ENCODE results near the gene COG7.
"Not testable (repeated sequence)": the region's sequence is repeated elsewhere in the genome, so short reads cannot be mapped to it uniquely, and the experiment has no call there.

The COG7 gene

DNA sequence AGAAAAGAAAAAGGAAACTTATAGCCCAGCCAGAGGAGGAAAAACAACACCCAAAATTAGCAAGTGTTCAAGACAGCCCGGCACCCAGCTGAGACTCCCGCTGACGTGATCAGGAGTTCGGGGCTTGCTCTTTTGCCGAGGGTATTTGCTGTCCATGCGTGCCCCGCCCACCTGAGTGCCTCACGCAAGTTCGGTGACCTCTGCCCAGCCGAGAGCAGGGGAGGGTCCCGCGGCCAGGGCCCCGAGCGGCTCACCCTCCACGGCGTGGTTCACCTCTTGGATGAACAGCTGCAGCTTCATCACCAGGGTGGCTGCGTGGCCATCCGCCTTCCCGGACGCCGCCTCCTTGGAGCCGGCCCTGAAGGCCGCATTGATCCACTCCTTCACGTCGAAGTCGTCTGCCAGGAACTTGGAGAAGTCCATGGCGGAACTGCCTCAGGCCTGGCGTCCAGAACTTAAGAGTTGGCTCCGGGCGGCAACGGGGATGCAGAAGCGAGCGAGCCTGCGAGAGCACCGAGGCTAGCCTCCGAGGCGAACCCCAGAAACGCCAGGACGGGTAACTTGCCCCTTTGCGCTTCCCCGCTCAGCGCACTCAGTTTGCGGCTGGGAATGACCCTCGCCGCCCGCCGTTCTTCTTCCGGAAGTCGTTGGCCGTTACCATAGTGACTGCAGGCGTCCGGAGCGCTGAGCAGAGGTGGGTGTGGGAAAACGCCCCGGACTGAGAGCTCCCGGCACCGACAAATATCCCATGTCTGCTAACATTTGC, at the start of gene COG7:
Gene COG7 (minus strand): TSS at position 618 of the 766 bp plus-strand sequence. CDS start 195 bp downstream, at position 423.
- DNase-seq (ENCODE audit: low spot score): peak; percentile 92

DNA sequence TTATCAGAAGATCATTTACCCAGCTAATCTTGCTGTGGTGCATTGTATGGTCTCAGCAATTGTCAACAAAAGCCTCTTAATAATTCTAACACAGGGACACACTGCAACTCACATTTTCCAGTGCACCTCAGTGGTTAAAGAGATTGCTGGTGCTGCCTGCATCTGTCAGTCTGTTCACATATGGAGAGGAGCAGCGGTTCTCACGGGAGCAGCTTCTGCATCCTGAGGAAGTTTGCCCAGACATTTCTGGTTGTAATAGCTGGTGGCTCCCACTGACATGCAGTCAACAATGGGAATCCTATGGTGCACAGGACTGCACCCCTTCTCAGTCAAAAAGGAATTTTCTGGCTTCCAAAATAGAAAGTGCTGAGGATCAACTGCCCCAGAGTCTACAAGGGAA, 49.5 kb upstream of the COG7 start:
- no peak for DNase-seq (ENCODE audit: low spot score)

DNA sequence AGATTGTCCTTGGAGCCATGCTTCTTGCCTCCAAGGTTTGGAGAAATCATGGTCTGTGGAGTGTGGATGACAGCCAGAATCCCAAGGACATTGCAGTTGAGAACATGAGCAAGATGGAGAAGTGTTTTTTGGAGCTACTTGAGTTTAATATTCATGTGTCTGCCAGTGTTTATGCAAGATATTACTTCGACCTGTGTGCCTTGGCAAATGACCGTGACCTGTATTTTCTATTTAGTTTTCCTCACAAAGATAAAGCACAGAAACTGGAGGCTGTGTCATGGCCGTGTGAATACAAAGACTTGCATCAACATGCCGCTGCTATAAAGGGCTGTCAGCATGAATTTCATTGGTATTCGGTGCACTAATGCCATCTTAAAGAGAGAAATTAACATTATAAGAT, 48.3 kb upstream of the COG7 start:
- no peak for DNase-seq (ENCODE audit: low spot score)

DNA sequence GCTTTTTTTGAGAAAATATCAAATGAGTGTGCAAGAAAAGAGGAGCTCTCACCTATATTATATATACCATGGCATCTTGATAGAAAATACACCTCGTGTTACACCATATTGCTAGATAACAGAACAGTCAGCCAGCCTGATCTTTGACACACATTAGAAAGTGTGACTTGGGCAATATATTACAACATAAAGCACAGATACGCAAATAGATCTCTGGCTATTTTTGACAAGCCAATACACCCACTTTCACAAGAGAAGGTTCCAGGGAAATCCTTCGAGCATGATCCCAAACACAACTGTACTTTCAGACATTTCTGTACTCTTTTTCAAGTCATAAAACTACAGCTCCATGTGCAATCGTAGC, 47.9 kb upstream of the COG7 start:
- DNase-seq (ENCODE audit: low spot score): no peak

DNA sequence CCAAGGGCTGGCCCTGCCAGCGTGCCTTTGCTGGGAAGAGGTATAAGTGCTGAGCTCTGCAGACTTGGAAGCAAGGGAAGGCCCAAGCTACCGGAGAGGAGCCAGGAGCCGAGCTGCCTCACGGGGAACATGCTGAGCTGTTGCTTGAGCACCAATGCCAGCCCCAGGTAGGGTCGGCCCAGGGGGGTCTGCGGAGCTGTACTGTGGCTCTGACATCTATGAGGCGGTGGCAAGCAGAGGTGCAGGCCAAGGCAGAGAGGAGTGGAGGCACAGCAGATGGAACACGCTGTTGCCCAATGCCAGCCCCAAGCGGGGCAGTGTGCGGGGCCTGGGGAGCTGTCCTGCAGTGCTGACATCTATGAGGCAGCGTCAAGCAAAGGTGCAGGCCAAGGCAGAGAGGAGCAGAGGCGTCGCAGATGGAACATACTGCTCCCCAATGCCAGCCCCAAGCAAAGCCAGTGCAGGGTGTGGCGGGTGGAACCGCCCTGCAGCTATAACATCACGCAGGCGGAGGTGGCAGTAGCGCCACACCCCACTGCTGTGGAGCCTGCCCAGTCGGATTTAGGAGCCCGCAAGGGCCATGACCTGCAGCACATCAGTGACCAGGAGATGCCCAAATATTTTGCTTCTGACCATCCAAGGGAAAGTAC, 47.3 kb upstream of the COG7 start:
- DNase-seq (ENCODE audit: low spot score): no peak

DNA sequence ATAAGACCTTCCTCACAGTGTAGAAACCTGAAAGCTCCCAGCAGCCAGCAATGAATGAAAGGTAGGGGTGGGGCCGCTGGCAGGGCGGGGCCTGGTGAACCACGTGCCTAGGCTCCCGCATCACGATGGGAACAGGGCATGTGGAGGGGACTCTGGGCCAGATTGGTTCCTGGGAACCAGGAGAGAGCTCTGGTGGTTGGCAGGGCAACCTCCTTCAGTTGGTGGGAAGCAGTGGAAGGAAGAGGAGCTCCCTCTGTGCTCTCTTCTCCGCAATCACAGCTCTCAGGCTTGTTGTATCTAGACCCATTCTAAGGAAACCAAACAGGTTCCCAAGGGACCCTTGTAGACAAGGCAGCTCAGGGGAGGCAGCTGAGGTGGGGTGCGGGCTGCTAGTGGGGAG, 46.8 kb upstream of the COG7 start:
- no peak for DNase-seq (ENCODE audit: low spot score)

DNA sequence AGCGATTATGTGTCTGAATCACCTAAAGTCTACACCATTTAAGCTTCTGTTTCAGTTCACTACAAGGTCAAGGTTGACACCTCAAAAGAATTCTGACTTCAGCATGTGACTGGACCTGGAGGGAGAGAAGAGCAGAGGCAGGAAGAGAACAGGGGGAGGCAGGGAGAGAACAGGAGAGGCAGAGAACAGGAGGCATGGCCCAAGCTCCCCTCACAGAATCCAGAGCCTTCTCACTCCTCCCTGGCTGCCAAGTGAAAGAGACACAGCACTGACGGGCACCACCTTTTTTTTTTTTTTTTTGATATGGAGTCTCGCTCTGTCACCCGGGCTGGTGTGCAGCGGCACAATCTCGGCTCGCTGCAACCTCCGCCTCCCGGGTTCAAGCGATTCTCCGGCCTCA, 45.9 kb upstream of the COG7 start:
- DNase-seq (ENCODE audit: low spot score): no peak

DNA sequence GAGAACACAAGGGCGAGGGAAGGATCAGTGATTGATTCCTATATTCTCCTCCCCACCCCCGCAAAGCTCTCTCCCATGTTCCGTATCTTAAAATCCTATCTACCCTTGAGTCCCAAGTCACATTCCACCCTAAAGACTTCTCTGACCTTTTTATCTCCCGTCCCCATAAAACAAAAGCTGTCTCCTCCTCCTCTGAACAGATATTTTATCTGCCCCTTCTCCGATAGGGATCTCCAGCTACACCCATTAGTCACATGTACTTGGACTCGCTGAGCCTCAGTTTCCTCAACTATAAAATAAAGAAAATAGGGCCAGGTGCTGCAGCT, 44.5 kb upstream of the COG7 start:
- DNase-seq (ENCODE audit: low spot score): no peak

DNA sequence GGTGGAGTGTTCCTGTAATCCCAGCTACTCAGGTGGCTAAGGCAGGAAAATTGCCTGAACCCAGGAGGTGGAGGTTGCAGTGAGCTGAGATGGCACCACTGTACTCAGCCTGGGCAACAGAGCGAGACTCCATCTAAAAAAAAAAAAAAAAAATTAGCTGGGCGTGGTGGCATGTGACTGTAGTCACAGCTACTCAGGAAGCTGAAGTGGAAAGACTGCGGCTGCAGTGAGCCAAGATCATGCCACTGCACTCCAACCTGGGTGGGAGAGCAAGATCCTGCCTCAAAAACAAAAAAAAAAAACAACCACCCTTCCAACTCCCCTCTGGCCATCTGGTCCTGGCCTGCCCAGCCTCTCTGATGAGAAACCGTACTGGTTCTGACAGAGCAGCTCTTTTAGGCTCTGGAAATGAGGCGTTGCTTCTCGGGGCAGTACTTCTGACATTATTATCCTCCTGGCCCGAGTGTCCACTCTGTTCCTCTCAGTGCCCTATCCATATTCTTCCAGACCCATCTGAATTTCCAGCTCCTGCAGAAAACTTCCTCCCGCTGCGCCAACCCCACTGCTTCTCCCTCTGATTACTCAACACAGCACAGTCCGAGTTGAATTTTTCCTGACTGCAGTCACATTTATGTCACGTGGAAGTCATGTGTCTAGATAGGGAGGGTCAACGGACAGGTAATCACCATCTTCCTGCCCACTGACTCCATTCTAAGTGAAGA, 44.0 kb upstream of the COG7 start:
- DNase-seq (ENCODE audit: low spot score): peak; percentile 89

DNA sequence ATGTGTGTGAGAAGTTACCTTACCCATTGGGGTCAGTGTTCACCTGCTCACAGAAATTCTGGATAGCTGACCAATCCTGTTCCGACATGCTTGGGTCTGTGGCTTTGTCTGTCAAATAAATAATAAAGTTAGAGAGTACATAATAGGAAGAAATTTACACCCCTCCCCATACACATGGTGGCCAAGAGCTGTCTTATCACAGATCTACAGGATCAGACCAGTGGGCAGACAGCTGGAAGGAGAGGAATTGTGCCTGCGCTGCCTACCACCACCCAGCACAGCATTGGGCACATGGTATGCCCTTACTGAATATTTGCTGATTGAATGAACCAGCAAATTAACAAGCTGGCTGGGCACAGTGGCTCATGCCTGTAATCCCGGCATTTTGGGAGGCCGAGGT, 42.7 kb upstream of the COG7 start:
- DNase-seq (ENCODE audit: low spot score): no peak

DNA sequence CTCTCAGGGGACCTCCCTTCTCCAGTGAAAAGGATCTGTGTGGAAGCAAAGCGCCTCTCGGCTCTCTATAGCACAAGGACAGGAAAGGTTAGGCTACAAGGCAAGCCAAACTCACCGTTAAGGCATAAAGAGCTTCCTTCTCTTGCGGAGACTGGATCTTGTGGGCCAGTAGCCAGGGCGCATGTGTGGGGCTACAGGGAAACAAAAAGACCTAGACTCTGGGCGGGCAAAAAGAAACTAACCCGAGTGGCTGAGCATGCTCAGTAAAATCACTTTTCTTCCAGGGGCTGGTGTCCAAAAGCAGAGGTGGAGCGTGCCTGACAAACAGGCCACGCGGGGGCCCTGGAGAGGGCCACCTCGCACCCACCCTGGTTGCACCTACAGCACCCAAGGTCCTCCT, 41.2 kb upstream of the COG7 start:
- DNase-seq (ENCODE audit: low spot score): no peak

DNA sequence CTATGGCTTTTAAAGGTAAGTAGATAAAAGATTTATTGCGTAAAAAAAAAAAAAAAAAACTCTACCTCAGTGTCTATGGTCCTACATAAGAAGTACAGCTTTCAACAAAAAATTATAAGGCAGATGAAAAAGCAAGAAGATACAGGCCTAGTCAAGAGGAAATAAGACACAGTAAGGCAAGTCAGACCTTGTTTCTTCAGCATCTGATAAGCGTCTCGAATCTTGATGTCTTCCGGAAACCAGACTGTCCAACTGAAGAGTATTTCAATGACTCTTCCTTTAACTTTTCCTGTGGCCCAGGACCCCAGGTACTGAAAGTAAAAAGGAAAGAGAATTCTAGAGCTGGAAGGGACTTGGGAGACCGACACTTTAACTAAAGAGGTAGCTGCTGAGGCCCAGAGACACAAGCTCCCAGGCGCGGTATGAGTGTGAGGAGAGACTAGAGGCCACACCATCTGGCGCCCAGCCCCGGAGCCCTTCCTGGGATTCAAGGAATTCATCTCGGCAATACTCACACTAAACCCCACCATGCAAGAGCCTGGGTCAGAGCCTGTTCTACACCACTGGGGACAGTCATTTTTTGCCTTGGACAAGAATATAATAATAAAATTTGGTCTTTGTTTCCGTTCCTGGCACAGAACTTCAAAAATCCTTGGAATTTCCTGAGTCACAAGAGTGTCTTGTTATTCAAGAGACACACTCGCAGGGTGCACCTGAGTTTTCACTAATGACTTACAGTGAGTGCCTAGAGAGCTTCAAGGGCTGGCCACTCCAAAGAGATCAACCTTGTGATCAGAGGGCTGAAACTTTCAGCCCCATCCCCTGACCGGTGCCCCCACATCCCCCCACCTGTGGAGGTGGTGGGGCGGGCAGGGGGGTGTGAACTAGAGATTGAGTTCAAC, 38.8 kb upstream of the COG7 start:
- peak; percentile 45 for DNase-seq (ENCODE audit: low spot score)

DNA sequence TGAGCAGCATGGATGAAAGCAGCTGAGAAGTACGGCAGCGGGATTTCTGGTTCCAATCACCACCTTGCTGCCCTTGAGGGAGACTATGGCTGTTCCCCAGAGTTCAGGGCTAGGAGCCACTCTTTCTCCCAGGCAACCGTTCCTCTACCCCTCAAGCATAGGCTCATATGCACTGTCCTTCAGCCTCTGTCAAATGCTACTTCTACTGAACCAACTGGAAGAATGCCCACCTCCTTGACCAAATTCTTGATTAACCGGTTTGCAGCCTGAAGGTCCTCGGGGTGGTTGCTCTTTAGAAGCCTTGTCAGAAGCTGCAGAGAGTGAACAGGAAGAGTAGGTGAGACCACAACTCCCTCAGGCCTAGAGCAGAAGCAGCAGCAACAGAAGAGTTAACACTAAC, 33.5 kb upstream of the COG7 start:
- DNase-seq (ENCODE audit: low spot score): no peak

DNA sequence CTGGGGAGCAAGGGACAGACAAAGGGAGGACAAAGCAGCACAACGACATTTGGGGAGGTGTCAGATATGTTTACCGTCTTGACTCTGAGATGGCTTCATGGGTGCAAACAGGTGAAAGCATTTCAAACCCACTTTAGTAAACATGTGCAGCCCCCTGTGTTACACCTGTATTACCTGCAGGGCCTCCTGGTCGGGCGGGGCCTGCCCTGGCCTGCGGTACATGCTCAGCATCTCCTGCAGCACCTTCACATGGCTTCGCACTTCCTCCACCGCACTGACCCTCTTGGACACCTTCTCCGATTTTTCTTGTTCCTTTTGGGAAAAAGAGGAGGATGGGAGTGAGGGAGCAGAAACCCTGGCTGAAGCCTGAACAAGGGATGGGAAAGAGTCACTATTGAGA, 32.9 kb upstream of the COG7 start:
- no peak for DNase-seq (ENCODE audit: low spot score)

DNA sequence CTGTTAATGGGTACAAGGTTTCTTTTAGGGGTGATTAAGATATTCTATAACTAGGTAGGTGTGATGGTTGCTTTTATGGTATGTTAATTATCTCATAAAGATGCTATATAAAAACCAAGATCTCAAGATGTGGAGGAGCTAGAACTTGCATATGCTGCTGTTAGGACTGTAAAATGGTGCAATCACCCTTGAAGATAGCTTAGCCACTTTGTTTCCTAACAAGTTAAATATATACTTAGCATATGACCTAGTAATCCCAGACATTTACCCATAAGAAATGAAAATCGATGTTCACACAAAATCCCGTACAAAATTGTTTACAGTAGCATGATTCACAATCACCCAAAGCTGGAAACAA, 32.2 kb upstream of the COG7 start:
- DNase-seq (ENCODE audit: low spot score): no peak

DNA sequence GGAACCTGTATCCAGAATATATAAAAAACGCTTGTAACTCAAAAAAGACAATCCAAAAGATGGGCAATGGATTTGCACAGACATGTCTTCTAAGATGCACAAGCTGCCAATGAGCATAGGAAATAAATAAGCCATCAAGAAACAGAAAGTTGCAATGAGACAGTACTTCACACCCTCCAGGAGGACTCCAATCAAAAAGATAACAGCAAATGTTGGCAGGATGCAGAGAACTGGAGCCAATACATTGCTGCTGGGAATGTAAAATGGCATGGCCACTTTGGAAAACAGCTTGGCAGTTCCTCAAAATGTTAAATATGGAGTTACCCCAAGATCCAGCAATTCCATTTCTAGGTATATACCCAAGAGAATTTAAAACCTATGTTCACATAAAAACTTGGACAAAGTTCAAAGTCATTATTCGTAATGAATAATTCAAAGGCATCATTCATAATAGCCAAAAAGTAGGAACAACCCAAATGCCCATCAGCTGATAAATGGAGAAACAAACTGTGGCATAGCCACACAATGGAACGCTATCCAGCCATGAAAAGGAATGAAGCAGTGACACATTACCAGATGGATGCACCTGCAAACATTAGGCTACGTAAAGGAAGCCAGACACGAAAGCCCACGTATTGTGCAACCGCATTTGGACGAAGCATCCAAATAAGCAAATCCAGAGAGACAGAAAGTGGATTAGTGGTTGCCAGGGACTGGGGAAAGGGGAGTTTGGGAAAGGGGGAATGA, 31.7 kb upstream of the COG7 start:
- DNase-seq (ENCODE audit: low spot score): no peak

DNA sequence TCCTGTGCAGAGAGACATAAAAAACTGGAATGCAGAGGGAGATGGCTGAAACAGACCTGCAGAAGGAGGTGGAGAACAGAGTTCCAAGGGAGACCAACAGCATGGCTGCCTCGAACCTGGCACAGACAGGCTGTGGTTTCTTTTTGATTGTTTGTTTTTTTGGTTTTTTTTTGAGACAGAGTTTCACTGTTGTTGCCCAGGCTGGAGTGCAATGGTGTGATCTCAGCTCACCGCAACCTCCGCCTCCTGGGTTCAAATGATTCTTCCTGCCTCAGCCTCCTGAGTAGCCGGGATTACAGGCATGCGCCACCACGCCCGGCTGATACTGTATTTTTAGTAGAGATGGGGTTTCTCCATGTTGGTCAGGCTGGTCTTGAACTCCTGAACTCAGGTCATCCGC, 30.5 kb upstream of the COG7 start:
- not testable (repeated sequence) for DNase-seq (ENCODE audit: low spot score)

DNA sequence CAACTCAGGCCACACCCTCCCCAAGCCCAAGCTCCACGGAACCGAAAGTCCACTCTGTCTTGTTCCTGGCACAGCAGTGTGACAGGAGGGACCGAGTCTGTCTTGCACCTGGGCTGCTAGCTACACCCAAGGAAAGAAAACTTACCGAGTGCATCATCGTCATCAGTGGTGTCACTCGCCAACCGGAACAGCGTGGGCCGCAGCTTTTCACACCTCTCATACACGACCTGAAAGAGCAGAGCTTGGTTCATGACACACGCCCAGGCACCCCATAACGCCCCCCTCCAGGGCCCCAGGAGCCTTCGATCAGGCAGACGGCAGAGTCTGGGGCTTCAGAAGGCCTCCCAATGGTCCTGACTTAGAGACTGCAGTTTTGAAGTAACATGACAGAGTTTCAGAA, 29.8 kb upstream of the COG7 start:
- DNase-seq (ENCODE audit: low spot score): no peak

DNA sequence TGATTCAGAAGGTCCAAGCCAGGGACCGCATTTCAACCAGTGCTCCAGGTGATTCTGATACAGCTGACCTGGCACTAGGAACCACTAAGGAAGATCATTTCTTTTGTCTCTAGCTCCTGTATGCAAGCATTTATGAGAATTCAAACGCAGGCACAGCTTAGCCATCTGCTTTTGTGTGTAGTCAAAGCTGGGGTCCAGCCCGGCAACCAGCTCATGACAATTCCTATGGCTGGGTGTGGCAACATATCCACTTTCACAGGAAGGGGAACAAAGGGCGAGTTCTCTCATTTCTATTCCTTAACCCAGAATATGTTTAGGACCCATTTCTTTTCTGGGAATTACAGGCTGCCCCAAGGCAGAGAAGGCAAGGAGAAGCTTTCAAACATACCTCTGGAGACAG, 27.3 kb upstream of the COG7 start:
- DNase-seq (ENCODE audit: low spot score): no peak

DNA sequence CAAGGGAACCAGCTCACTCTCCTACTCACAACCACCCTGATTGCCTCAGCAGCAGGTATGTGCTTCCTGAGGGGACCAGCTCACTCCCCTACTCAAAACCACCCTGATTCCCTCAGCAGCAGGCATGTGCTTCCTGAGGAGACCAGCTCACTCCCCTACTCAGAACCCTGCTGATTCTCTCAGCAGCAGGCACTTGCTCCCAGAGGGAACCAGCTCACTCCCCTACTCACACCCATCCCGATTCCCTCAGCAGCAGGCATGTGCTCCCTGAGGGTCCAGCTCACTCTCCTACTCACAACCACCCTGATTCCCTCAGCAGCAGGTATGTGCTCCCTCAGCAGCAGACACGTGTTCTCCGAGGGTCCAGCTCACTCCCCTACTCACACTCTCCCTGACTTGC, 26.1 kb upstream of the COG7 start:
- DNase-seq (ENCODE audit: low spot score): no peak

DNA sequence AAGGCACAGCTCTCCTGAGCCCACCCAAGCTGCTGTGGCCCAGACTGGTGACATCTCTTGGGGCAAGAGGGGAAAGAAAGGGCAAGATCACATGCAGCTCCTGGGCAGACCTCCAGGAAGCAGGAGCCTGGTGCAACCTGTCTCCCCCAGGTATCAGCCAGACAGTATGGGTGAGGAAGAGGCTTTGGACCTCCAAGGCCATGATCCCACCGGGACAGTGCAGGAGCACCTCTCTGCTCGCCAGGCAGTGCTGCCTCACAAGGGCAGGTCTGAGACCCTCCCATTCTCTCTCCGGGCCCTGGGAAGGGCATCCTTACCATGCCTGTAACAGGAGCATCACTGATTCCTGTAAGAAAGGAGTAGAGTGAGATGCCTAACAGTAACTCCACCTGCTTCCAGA, 25.6 kb upstream of the COG7 start:
- no peak for DNase-seq (ENCODE audit: low spot score)

DNA sequence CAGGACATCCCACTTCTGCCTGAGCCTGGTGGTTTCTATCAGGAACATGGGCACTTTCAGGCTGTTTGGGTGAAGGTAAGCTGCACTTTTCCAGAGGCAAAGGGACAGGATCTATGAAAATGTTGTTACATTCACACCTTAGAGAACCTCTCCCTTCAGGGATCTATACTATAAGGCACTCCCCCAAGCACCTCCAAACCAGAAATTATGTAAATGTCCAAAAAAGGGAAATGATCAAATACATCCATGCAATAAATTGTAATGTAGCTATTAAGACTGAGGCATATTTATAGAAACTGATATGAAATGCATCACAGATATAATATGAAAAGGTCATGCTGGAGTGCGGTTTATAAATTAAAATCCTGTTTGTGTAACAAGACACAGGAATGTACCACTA, 23.3 kb upstream of the COG7 start:
- no peak for DNase-seq (ENCODE audit: low spot score)

Data from AG08395 (cell line).